ENCODE results near the gene RIC1. TPM values are rescaled to one million over a fixed set of nuclear protein-coding genes. Genes with fewer than 3 reads are reported as not detected.

Gene RIC1
- total and polyA plus RNA-seq, 2 of the 13 experiments (the other 11 are each of a cell fraction or from before 2014, with no cell fraction given), result 18.2 to 19.0 TPM

DNA sequence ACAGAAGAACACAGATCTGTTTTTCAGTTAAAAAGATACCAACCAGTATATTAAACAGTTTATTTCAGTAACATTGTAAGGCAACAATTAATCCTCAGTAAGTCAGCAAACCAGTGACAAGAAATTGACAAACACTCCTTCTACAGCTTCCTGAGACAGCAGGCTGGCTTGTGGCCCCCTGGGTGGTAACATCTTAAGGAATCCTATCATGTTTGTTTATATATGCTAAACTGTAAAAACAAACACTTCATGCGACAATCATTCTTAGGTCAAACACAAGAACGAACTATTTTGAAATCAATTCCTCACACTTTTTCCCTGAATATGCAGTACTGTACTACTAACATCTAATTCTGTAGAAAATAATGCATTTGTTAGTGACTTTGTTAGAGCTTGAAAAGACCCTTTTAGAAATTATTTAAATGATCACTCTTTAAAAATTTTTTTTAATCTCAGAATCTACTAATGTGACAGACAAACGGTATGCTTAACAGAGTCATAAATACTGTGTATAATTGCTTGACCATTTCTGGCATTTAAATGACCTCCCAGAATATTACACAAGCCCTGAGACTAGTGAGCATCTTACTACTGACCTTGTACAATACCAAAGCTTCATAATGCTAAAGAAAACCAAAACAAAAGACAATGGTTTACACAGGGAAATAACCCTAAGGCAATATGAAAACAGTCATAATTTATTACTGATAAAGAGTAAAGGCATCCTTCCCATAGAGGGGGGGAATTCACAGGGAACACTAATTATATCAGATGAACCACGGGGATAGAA is 155.8 kb downstream of the RIC1 start:
- H2AFZ ChIP-seq (ENCODE audit: low read length), result no peak overlapping the region
- ChIA-PET CTCF (ENCODE audit: low intra/inter-chr PET ratio, low total read pairs) (no interaction called here), POLR2A (no interaction called here)
- ATAC-seq (no peak), FAIRE-seq (no peak), DNase-seq (ENCODE audit: low spot score) (no peak)
- peaks cover 40% of the 10 kb centered on the region for H3K4me1 ChIP-seq (ENCODE audit: insufficient read depth, low read length)
- H3K27ac ChIP-seq (ENCODE audit: extremely low read length, insufficient read depth, low read length), result peak overlapping the region; percentile 10
- WGBS (ENCODE audit: low lambda C conversion rate), result 91% methylated on average over 4 of the region's 4 CpGs
- H4K20me1 ChIP-seq (ENCODE audit: insufficient read depth, low read length), result no peaks in the 10 kb centered on the region
- intact Hi-C loops (cut with micrococcal nuclease; ENCODE audit: unreplicated experiment) (no loop called here), in situ Hi-C loops (cut with HindIII; ENCODE audit: extremely low pct_ligation_motif_present, low pct_unique_long_range_greater_than_20kb) (no loop called here)
- BruUV-seq (replicated peaks), result no TSS peak
- no peaks in the 10 kb centered on the region for H3K27me3 ChIP-seq (ENCODE audit: control insufficient read depth in 1 of 2, insufficient read depth in 2 of 2, low read length in 2 of 2)
- no peak overlapping the region for H3K9ac ChIP-seq (ENCODE audit: insufficient read depth, low read depth, low read length)
- peaks cover 9 to 54% of the 10 kb centered on the region in 2 experiments for H3K36me3 ChIP-seq (replicated peaks in 1 of 2; ENCODE audit: control insufficient read depth in 1 of 2, insufficient read depth in 2 of 2, low read length in 2 of 2)
- H3K4me3 ChIP-seq (replicated peaks in 1 of 3; ENCODE audit: insufficient read depth in 1 of 3, low read depth in 2 of 3, low read length in 3 of 3), result no peak overlapping the region
- TF ChIP-seq CBFB (CRISPR knock-in tag; IDR thresholded peaks at IDR 0.05) (no peak), LCORL (IDR thresholded peaks at IDR 0.05) (no peak), LCORL (CRISPR knock-in tag; IDR thresholded peaks at IDR 0.05) (no peak), SP1 (IDR thresholded peaks at IDR 0.05) (no peak), SP1 (CRISPR knock-in tag; IDR thresholded peaks at IDR 0.05) (no peak), SCMH1 (CRISPR knock-in tag; IDR thresholded peaks at IDR 0.05; ENCODE audit: borderline replicate concordance) (no peak), ETV6 (CRISPR knock-in tag; conservative IDR thresholded peaks at IDR 0.05) (no peak), ZSCAN20 (CRISPR knock-in tag; IDR thresholded peaks at IDR 0.05; ENCODE audit: borderline replicate concordance) (no peak), SMYD3 (CRISPR knock-in tag; IDR thresholded peaks at IDR 0.05) (no peak), ZNF563 (CRISPR knock-in tag; IDR thresholded peaks at IDR 0.05) (no peak), KLF13 (CRISPR knock-in tag; IDR thresholded peaks at IDR 0.05) (no peak), ZNF354B (CRISPR knock-in tag; IDR thresholded peaks at IDR 0.05) (no peak), PHF5A (CRISPR knock-in tag; IDR thresholded peaks at IDR 0.05; ENCODE audit: low read depth, unreplicated experiment) (no peak), KLF16 (CRISPR knock-in tag; IDR thresholded peaks at IDR 0.05) (no peak)
- TF ChIP-seq, protein P1, sequence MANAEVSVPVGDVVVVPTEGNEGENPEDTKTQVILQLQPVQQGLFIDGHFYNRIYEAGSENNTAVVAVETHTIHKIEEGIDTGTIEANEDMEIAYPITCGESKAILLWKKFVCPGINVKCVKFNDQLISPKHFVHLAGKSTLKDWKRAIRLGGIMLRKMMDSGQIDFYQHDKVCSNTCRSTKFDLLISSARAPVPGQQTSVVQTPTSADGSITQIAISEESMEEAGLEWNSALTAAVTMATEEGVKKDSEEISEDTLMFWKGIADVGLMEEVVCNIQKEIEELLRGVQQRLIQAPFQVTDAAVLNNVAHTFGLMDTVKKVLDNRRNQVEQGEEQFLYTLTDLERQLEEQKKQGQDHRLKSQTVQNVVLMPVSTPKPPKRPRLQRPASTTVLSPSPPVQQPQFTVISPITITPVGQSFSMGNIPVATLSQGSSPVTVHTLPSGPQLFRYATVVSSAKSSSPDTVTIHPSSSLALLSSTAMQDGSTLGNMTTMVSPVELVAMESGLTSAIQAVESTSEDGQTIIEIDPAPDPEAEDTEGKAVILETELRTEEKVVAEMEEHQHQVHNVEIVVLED (CRISPR knock-in tag; IDR thresholded peaks at IDR 0.05; ENCODE audit: borderline replicate concordance), result no peak
- TF ChIP-seq, protein P2, sequence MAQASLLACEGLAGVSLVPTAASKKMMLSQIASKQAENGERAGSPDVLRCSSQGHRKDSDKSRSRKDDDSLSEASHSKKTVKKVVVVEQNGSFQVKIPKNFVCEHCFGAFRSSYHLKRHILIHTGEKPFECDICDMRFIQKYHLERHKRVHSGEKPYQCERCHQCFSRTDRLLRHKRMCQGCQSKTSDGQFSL (CRISPR knock-in tag; IDR thresholded peaks at IDR 0.05), result no peak
- TF ChIP-seq, protein P3, sequence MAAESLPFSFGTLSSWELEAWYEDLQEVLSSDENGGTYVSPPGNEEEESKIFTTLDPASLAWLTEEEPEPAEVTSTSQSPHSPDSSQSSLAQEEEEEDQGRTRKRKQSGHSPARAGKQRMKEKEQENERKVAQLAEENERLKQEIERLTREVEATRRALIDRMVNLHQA (CRISPR knock-in tag; IDR thresholded peaks at IDR 0.05), result no peak
- TF ChIP-seq, protein P4, sequence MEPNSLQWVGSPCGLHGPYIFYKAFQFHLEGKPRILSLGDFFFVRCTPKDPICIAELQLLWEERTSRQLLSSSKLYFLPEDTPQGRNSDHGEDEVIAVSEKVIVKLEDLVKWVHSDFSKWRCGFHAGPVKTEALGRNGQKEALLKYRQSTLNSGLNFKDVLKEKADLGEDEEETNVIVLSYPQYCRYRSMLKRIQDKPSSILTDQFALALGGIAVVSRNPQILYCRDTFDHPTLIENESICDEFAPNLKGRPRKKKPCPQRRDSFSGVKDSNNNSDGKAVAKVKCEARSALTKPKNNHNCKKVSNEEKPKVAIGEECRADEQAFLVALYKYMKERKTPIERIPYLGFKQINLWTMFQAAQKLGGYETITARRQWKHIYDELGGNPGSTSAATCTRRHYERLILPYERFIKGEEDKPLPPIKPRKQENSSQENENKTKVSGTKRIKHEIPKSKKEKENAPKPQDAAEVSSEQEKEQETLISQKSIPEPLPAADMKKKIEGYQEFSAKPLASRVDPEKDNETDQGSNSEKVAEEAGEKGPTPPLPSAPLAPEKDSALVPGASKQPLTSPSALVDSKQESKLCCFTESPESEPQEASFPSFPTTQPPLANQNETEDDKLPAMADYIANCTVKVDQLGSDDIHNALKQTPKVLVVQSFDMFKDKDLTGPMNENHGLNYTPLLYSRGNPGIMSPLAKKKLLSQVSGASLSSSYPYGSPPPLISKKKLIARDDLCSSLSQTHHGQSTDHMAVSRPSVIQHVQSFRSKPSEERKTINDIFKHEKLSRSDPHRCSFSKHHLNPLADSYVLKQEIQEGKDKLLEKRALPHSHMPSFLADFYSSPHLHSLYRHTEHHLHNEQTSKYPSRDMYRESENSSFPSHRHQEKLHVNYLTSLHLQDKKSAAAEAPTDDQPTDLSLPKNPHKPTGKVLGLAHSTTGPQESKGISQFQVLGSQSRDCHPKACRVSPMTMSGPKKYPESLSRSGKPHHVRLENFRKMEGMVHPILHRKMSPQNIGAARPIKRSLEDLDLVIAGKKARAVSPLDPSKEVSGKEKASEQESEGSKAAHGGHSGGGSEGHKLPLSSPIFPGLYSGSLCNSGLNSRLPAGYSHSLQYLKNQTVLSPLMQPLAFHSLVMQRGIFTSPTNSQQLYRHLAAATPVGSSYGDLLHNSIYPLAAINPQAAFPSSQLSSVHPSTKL (CRISPR knock-in tag; IDR thresholded peaks at IDR 0.05), result no peak
- no peaks in the 10 kb centered on the region for H3K9me3 ChIP-seq (ENCODE audit: low read length)
- H3K79me2 ChIP-seq (ENCODE audit: insufficient read depth, low read length), result peaks cover 9% of the 10 kb centered on the region
- no peak overlapping the region for H3K4me2 ChIP-seq (ENCODE audit: low read depth, low read length)
